NCI-H1092 treated with DMSO at 0.1 percent for 48 hours (cell line): ENCODE results near the gene TBC1D8.

ENCODE experiments used
- DNase-seq: peaks from one replicate; lab custom pipeline; 2025; lab: John Stamatoyannopoulos, UW

The TBC1D8 gene

GRCh38 chr2:100997509-100998234 lies 153.5 kb downstream of the TBC1D8 start:
- DNase-seq, result no peak

- no peak for DNase-seq
Measured at GRCh38 chr2:100995309-100996075, 155.7 kb downstream of the TBC1D8 start.

GRCh38 chr2:100993294-100993693 lies 157.9 kb downstream of the TBC1D8 start:
- DNase-seq, result no peak

- DNase-seq, result no peak
Measured at GRCh38 chr2:100992262-100992661, 158.9 kb downstream of the TBC1D8 start.

- no peak for DNase-seq
Measured at GRCh38 chr2:100991404-100991773, 159.8 kb downstream of the TBC1D8 start.

- DNase-seq, result no peak
Measured at GRCh38 chr2:100990650-100991403, 160.4 kb downstream of the TBC1D8 start.

GRCh38 chr2:100990166-100990565 lies 161.0 kb downstream of the TBC1D8 start:
- no peak for DNase-seq

GRCh38 chr2:100989666-100990065 lies 161.5 kb downstream of the TBC1D8 start:
- DNase-seq, result no peak

GRCh38 chr2:100988630-100989417 lies 162.4 kb downstream of the TBC1D8 start:
- DNase-seq, result no peak

GRCh38 chr2:100987974-100988373 lies 163.2 kb downstream of the TBC1D8 start:
- no peak for DNase-seq

- DNase-seq, result no peak
Measured at GRCh38 chr2:100987536-100987935, 163.6 kb downstream of the TBC1D8 start.

GRCh38 chr2:100986157-100986556 lies 165.0 kb downstream of the TBC1D8 start:
- DNase-seq, result no peak

GRCh38 chr2:100984892-100985307 lies 166.3 kb downstream of the TBC1D8 start:
- peak; percentile 29 for DNase-seq

GRCh38 chr2:100983684-100984310 lies 167.4 kb downstream of the TBC1D8 start:
- DNase-seq, result no peak

GRCh38 chr2:100983201-100983600 lies 168.0 kb downstream of the TBC1D8 start:
- DNase-seq, result no peak

- no peak for DNase-seq
Measured at GRCh38 chr2:100982431-100982861, 168.7 kb downstream of the TBC1D8 start.

GRCh38 chr2:100981011-100981410 lies 170.2 kb downstream of the TBC1D8 start:
- DNase-seq, result no peak

GRCh38 chr2:100980046-100980445 lies 171.1 kb downstream of the TBC1D8 start:
- DNase-seq, result no peak

GRCh38 chr2:100978582-100979191 lies 172.5 kb downstream of the TBC1D8 start:
- no peak for DNase-seq

- no peak for DNase-seq
Measured at GRCh38 chr2:100977511-100977910, 173.7 kb downstream of the TBC1D8 start.
